Heart left ventricle (tissue), 13 donors: ENCODE data around the gene PRR5L.

Source experiments
- CTCF ChIP-seq, 12 donors: fragments of 200-600 bp; sonication (generic) in 4 of 12; IDR thresholded peaks; one replicate each; pipeline versions ENCODE4 v1.5.0 to v1.8.0; 2018 to 2022; ENCODE audit warnings: antibody characterized with exemption in 12 of 12, mild to moderate bottlenecking in 5 of 12
- POLR2A ChIP-seq, 2 donors: fragments of 450-650 bp; IDR thresholded peaks; one replicate each; pipeline ENCODE4 v1.6.1; 2017; ENCODE audit warnings: antibody characterized with exemption in 2 of 2, mild to moderate bottlenecking in 2 of 2, moderate library complexity in 2 of 2
- donor health status: ischemic (EF 13 %, LVEDD 7.1; RV severe dilation, severe dysfunction).
- donor health status: DM: no; HTN: yes; CAD: no.
- donor health status: DM: no; HTN: no; CAD: no.
- donor health status: ischemic (EF 25% LVEDD 6.9; RV normal size, moderate dysfunction).
- donor health status: ischemic (EF 25% LVEDD 5.7; RV mildly dilated, moderate dysfunction).
- donor health status: ischemic (EF 35%, LVEDD 5.7; RV mildly dilated, moderate dysfunction).
- donor health status: nonischemic (EF 11% LVEDD 7.7; RV severe dilation, severe dysfunction).
- donor health status: DM: yes; HTN: yes; CAD: no.
- donor health status: PGD.
- donor health status: ischemic (EF 29% LVEDD 5.4; RV normal size, mild dysfunction).
- donor health status: nonischemic (EF 23%, LVEDD 6.1; RV moderate dilation, normal function).

- no peak for TF ChIP-seq POLR2A (IDR thresholded peaks at IDR 0.05)
- peak; percentile 25 to 77 (median 62) for TF ChIP-seq CTCF (IDR thresholded peaks at IDR 0.05)
Measured at GRCh38 chr11:36478700-36479329, 182.7 kb downstream of the PRR5L start.
